Lower lobe of right lung (tissue), 2 donors: ENCODE results near the gene PI4KA. TPM values are rescaled to one million over a fixed set of nuclear protein-coding genes. Genes with fewer than 3 reads are reported as not detected.

ENCODE experiments used
- ATAC-seq, 2 donors: fragments of 200-7000 bp; cut with Tn5 transposase; one replicate each; pipeline ENCODE4 v1.9.1; 2020 to 2022; ENCODE audit warnings: mild to moderate bottlenecking in 2 of 2, moderate library complexity in 2 of 2
- DNase-seq: peaks from one replicate; pipeline ENCODE4 v3.0.0-alpha.2; 2020
- H3K27ac ChIP-seq: fragments of 200-600 bp; one replicate; pipeline ENCODE4 v1.8.0; 2022
- H3K27me3 ChIP-seq: fragments of 200-600 bp; one replicate; pipeline ENCODE4 v1.8.0; 2022; ENCODE audit warnings: low read depth
- H3K36me3 ChIP-seq: fragments of 200-600 bp; one replicate; pipeline ENCODE4 v1.8.0; 2022; ENCODE audit warnings: mild to moderate bottlenecking
- H3K4me1 ChIP-seq: fragments of 200-600 bp; one replicate; pipeline ENCODE4 v1.8.0; 2022
- H3K4me3 ChIP-seq: fragments of 200-600 bp; one replicate; pipeline ENCODE4 v1.8.0; 2022; ENCODE audit warnings: mild to moderate bottlenecking
- H3K9me3 ChIP-seq: fragments of 200-600 bp; one replicate; pipeline ENCODE4 v1.8.0; 2022
- CTCF ChIP-seq: fragments of 200-600 bp; IDR thresholded peaks from one replicate; pipeline ENCODE4 v1.8.0; 2022; ENCODE audit warnings: antibody characterized with exemption, mild to moderate bottlenecking
- intact Hi-C: fragments of 100-400 bp; cut with DNase I; formaldehyde crosslinking; loops from one replicate; pipeline ENCODE4 v1.11.0; 2022
- total RNA-seq: library from RNA; stranded (reverse); fragmentation: NEBNext Ultra II Directional; extraction: Animal tissue kit (Norgen Biotek cat#: 25700); gene quantifications from one replicate; pipeline ENCODE4 v1.2.1, GENCODE V29; 2021
- donor health status: DM: no; HTN: yes; CAD: no; lungs with severe emphysema.

The PI4KA gene
- total RNA-seq, 1 donor from 2014 or later: 109 TPM

GRCh38 chr22:20763630-20764470 lies 94.8 kb downstream of the PI4KA start:
- intact Hi-C loops: no loop called here
- Histone ChIP-seq H3K4me3 (no peak overlapping the region), H3K4me1 (no peaks in the 10 kb centered on the region), H3K27me3 (no peaks in the 10 kb centered on the region), H3K9me3 (no peaks in the 10 kb centered on the region), H3K36me3 (peaks cover 77% of the 10 kb centered on the region), H3K27ac (no peak overlapping the region)
- peak; percentile 27 to 84 for ATAC-seq
- no peak for TF ChIP-seq CTCF
- no peak for DNase-seq

- H3K27me3 ChIP-seq: no peaks in the 10 kb centered on the region
- ATAC-seq (peak; percentile 52 to 55), DNase-seq (no peak)
- H3K9me3 ChIP-seq: no peaks in the 10 kb centered on the region
- no peaks in the 10 kb centered on the region for H3K4me1 ChIP-seq
- TF ChIP-seq CTCF: no peak
- H3K27ac ChIP-seq: no peak overlapping the region
- peaks cover 76% of the 10 kb centered on the region for H3K36me3 ChIP-seq
- intact Hi-C loops: no loop called here
- no peak overlapping the region for H3K4me3 ChIP-seq
Measured at GRCh38 chr22:20762233-20762796, 96.3 kb downstream of the PI4KA start.

- Histone ChIP-seq H3K4me1 (no peaks in the 10 kb centered on the region), H3K4me3 (no peak overlapping the region), H3K27me3 (no peaks in the 10 kb centered on the region), H3K9me3 (no peaks in the 10 kb centered on the region), H3K27ac (no peak overlapping the region), H3K36me3 (peaks cover 82% of the 10 kb centered on the region)
- ATAC-seq (no peak), DNase-seq (no peak)
- intact Hi-C loops: no loop called here
- TF ChIP-seq CTCF: no peak
Measured at GRCh38 chr22:20761536-20761935, 97.1 kb downstream of the PI4KA start.

GRCh38 chr22:20760084-20760483 lies 98.5 kb downstream of the PI4KA start:
- DNase-seq: no peak
- no peaks in the 10 kb centered on the region for H3K4me1 ChIP-seq
- intact Hi-C loops: no loop called here
- H3K36me3 ChIP-seq: peaks cover 83% of the 10 kb centered on the region
- TF ChIP-seq CTCF: no peak
- H3K4me3 ChIP-seq: no peak overlapping the region
- H3K27ac ChIP-seq: no peak overlapping the region
- no peak for ATAC-seq
- H3K9me3 ChIP-seq: no peaks in the 10 kb centered on the region
- H3K27me3 ChIP-seq: no peaks in the 10 kb centered on the region

DNA sequence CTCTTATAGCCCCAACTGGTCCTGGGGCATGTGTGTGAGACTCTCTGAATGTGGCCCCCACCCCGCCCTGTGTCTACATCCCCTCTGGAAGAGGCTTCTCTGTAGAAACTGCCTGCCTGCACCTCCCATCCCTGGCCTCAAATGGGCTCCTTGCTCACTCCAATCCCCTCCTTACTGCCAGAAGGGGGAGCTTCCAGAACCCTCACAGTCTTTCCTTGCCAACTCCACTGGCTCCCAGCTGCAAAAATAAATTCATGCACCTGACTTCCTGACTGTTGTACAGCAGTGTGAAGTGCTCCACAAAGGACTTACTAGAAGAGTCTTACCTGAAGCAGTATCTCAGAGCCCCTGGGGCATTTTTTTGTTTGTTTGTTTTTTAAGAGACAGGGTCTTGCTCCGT lies 99.9 kb downstream of the PI4KA start:
- ATAC-seq (peak in 1 of 2 donors; percentile 19), DNase-seq (no peak)
- Histone ChIP-seq H3K4me1 (no peaks in the 10 kb centered on the region), H3K27me3 (no peaks in the 10 kb centered on the region), H3K36me3 (peaks cover 70% of the 10 kb centered on the region), H3K4me3 (no peak overlapping the region), H3K9me3 (no peaks in the 10 kb centered on the region), H3K27ac (no peak overlapping the region)
- no peak for TF ChIP-seq CTCF
- intact Hi-C loops: no loop called here
